NCI-H446 (cell line): ENCODE data around the gene MYO3B.

Source experiments
- DNase-seq, 2 experiments: peaks; one replicate each; lab custom pipeline; 2025; lab: John Stamatoyannopoulos, UW

MYO3B gene

GRCh38 chr2:170306293-170306873 lies 128.4 kb downstream of the MYO3B start:
- no peak for DNase-seq

- DNase-seq = no peak
Observed at GRCh38 chr2:170307052-170307451, 129.1 kb downstream of the MYO3B start.

GRCh38 chr2:170307555-170308351 lies 129.8 kb downstream of the MYO3B start:
- DNase-seq = no peak

- DNase-seq = no peak
Observed at GRCh38 chr2:170310876-170311502, 133.0 kb downstream of the MYO3B start.

- DNase-seq = peak in 1 of 2 experiments; percentile 26
Observed at GRCh38 chr2:170313347-170313991, 135.5 kb downstream of the MYO3B start.

- no peak for DNase-seq
Observed at GRCh38 chr2:170313992-170314348, 136.0 kb downstream of the MYO3B start.

GRCh38 chr2:170314744-170315447 lies 136.9 kb downstream of the MYO3B start:
- DNase-seq = peak in 1 of 2 experiments; percentile 5

- DNase-seq = no peak
Observed at GRCh38 chr2:170320948-170321347, 143.0 kb downstream of the MYO3B start.

- no peak for DNase-seq
Observed at GRCh38 chr2:170321526-170321925, 143.6 kb downstream of the MYO3B start.

GRCh38 chr2:170322140-170322766 lies 144.3 kb downstream of the MYO3B start:
- DNase-seq = no peak

GRCh38 chr2:170323743-170324142 lies 145.8 kb downstream of the MYO3B start:
- no peak for DNase-seq

- peak; percentile 44 to 74 for DNase-seq
Observed at GRCh38 chr2:170324640-170325046, 146.7 kb downstream of the MYO3B start.

GRCh38 chr2:170330881-170331280 lies 152.9 kb downstream of the MYO3B start:
- no peak for DNase-seq

GRCh38 chr2:170332676-170333402 lies 154.9 kb downstream of the MYO3B start:
- DNase-seq = no peak

- no peak for DNase-seq
Observed at GRCh38 chr2:170335351-170335750, 157.4 kb downstream of the MYO3B start.

GRCh38 chr2:170336408-170336807 lies 158.5 kb downstream of the MYO3B start:
- DNase-seq = no peak

- DNase-seq = no peak
Observed at GRCh38 chr2:170336916-170337315, 159.0 kb downstream of the MYO3B start.

- DNase-seq = no peak
Observed at GRCh38 chr2:170339322-170339721, 161.4 kb downstream of the MYO3B start.

- no peak for DNase-seq
Observed at GRCh38 chr2:170339750-170340692, 162.1 kb downstream of the MYO3B start.

- no peak for DNase-seq
Observed at GRCh38 chr2:170340693-170341068, 162.7 kb downstream of the MYO3B start.
